Measurements from ENCODE around the gene RNF186. TPM values are rescaled to one million over a fixed set of nuclear protein-coding genes. Genes with fewer than 3 reads are reported as not detected.

RNF186 gene
- polyA plus RNA-seq, 1 of the 3 experiments (the other 2 are of a cell fraction): not detected

GRCh38 chr1:19835578-19835977 is 20.5 kb upstream of the RNF186 start:
- Histone ChIP-seq H3K9ac (no peak overlapping the region), H2AFZ (ENCODE audit: low read depth) (no peak overlapping the region), H3K27ac (ENCODE audit: low read depth in 2 of 2, low read length in 1 of 2) (no peak overlapping the region), H3K36me3 (replicated peaks in 1 of 2; ENCODE audit: control insufficient read depth in 1 of 2, insufficient read depth in 2 of 2, low read length in 1 of 2) (no peaks in the 10 kb centered on the region), H3K27me3 (ENCODE audit: insufficient read depth) (no peaks in the 10 kb centered on the region), H3K4me3 (ENCODE audit: low read depth in 2 of 2, low read length in 1 of 2) (no peak overlapping the region), H3K79me2 (ENCODE audit: insufficient read depth) (no peaks in the 10 kb centered on the region), H3K9me3 (no peaks in the 10 kb centered on the region), H3K9me2 (no peaks in the 10 kb centered on the region), H3K4me2 (no peak overlapping the region), H4K20me1 (ENCODE audit: insufficient read depth) (no peaks in the 10 kb centered on the region), H3F3A (replicated peaks; ENCODE audit: insufficient read depth) (no peaks in the 10 kb centered on the region), H3K4me1 (ENCODE audit: control insufficient read depth in 1 of 2, insufficient read depth in 2 of 2, low read depth in 1 of 2, low read length in 1 of 2) (no peaks in the 10 kb centered on the region)
- no peak for TF ChIP-seq NRF1 (IDR thresholded peaks at IDR 0.05; ENCODE audit: low read depth, low read length)
- TF ChIP-seq RXRA (IDR thresholded peaks at IDR 0.05; ENCODE audit: borderline replicate concordance, low read depth): no peak
- no peak for TF ChIP-seq FOSL2 (IDR thresholded peaks at IDR 0.05; ENCODE audit: borderline replicate concordance, low read depth)
- no peak for TF ChIP-seq TEAD4 (IDR thresholded peaks at IDR 0.05; ENCODE audit: borderline replicate concordance, insufficient read depth)
- no peak for TF ChIP-seq TCF12 (IDR thresholded peaks at IDR 0.05)
- TF ChIP-seq TAF1 (IDR thresholded peaks at IDR 0.05; ENCODE audit: borderline replicate concordance, low read depth, low read length): no peak
- TF ChIP-seq MEF2A (IDR thresholded peaks at IDR 0.05; ENCODE audit: borderline replicate concordance, low read depth): no peak
- no peak for TF ChIP-seq RFX5 (IDR thresholded peaks at IDR 0.05; ENCODE audit: low read length)
- no peak for TF ChIP-seq ZBTB33 (IDR thresholded peaks at IDR 0.05; ENCODE audit: borderline replicate concordance, low read depth)
- TF ChIP-seq, protein P1, sequence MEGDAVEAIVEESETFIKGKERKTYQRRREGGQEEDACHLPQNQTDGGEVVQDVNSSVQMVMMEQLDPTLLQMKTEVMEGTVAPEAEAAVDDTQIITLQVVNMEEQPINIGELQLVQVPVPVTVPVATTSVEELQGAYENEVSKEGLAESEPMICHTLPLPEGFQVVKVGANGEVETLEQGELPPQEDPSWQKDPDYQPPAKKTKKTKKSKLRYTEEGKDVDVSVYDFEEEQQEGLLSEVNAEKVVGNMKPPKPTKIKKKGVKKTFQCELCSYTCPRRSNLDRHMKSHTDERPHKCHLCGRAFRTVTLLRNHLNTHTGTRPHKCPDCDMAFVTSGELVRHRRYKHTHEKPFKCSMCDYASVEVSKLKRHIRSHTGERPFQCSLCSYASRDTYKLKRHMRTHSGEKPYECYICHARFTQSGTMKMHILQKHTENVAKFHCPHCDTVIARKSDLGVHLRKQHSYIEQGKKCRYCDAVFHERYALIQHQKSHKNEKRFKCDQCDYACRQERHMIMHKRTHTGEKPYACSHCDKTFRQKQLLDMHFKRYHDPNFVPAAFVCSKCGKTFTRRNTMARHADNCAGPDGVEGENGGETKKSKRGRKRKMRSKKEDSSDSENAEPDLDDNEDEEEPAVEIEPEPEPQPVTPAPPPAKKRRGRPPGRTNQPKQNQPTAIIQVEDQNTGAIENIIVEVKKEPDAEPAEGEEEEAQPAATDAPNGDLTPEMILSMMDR (IDR thresholded peaks at IDR 0.05): no peak
- no peak for TF ChIP-seq IRF3 (IDR thresholded peaks at IDR 0.05; ENCODE audit: low read depth, low read length)
- no peak for TF ChIP-seq FOXJ3 (CRISPR knock-in tag; IDR thresholded peaks at IDR 0.05)
- no peak for TF ChIP-seq MXI1 (IDR thresholded peaks at IDR 0.05; ENCODE audit: low read depth, low read length)
- WGBS (ENCODE audit: low lambda C conversion rate): 70% methylated on average over 4 of the region's 4 CpGs
- CTCF ChIA-PET: no interaction called here
- DNase-seq: no peak
- POLR2A ChIA-PET: no interaction called here

DNA sequence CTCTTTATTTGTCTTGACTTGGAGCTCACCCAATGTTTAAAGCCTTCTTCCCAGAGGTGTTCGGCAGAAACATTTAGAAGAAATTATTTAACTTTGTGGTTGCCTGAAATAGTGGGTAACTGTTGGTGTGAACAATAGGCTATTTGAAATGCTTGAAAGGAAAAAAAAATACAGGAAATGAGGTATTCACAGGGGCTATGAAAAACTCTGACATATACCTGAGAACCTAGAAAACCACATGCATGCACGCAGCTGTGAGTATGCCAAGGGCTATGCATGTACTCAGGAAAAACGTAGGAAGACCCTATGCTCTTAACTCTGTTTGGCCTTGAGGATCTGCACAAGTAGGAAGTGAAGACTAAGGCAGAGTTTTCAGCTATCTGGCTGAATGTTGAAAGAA is 16.4 kb upstream of the RNF186 start:
- Histone ChIP-seq H3K4me1 (ENCODE audit: control insufficient read depth in 1 of 2, insufficient read depth in 2 of 2, low read depth in 1 of 2, low read length in 1 of 2) (no peaks in the 10 kb centered on the region), H3K9ac (no peak overlapping the region), H3K9me2 (no peaks in the 10 kb centered on the region), H3K4me3 (ENCODE audit: low read depth in 2 of 2, low read length in 1 of 2) (no peak overlapping the region), H3K27me3 (ENCODE audit: insufficient read depth) (no peaks in the 10 kb centered on the region), H4K20me1 (ENCODE audit: insufficient read depth) (no peaks in the 10 kb centered on the region), H2AFZ (ENCODE audit: low read depth) (no peak overlapping the region), H3F3A (replicated peaks; ENCODE audit: insufficient read depth) (no peaks in the 10 kb centered on the region), H3K79me2 (ENCODE audit: insufficient read depth) (no peaks in the 10 kb centered on the region), H3K36me3 (replicated peaks in 1 of 2; ENCODE audit: control insufficient read depth in 1 of 2, insufficient read depth in 2 of 2, low read length in 1 of 2) (no peaks in the 10 kb centered on the region), H3K27ac (ENCODE audit: low read depth in 2 of 2, low read length in 1 of 2) (no peak overlapping the region), H3K9me3 (no peaks in the 10 kb centered on the region), H3K4me2 (no peak overlapping the region)
- 29% methylated on average over 3 of the region's 3 CpGs for WGBS (ENCODE audit: low lambda C conversion rate)
- TF ChIP-seq NRF1 (IDR thresholded peaks at IDR 0.05; ENCODE audit: low read depth, low read length) (no peak), GABPA (IDR thresholded peaks at IDR 0.05; ENCODE audit: low read depth) (no peak), CHD2 (IDR thresholded peaks at IDR 0.05; ENCODE audit: low read length, partially characterized antibody) (no peak)
- CTCF ChIA-PET: interaction anchor here (0.8 to 1.2 kb wide), 3 partner anchors 27 to 170 kb away, joined by 3 to 4 read pairs (median 3); no protein-coding TSS in a partner anchor
- DNase-seq: no peak
- POLR2A ChIA-PET: no interaction called here

All from SK-N-SH (cell line).